Kidney epithelial cell (primary cell): Measurements from ENCODE around the gene AP1M2. TPM values are rescaled to one million over a fixed set of nuclear protein-coding genes. Genes with fewer than 3 reads are reported as not detected.
A peak's percentile ranks its signal among the peaks of the same experiment; 100 is the strongest.

Experiments used
- DNase-seq: peaks from one replicate; pipeline ENCODE4 v3.0.0-alpha.2; 2010; ENCODE audit warnings: low read depth
- H3K27me3 ChIP-seq: 2 replicates; pipeline ENCODE4 v1.6.0; 2011; ENCODE audit warnings: low read length; ENCODE audit not compliant: control insufficient read depth, insufficient read depth
- H3K36me3 ChIP-seq: 2 replicates; pipeline ENCODE4 v1.5.1; 2011; ENCODE audit warnings: low read length; ENCODE audit not compliant: control insufficient read depth, insufficient read depth
- H3K4me3 ChIP-seq: 2 replicates; pipeline ENCODE4 v1.5.1; 2011; ENCODE audit warnings: low read depth, mild to moderate bottlenecking, control low read depth, low read length
- total RNA-seq: library from RNA; depleted of rRNA; stranded (reverse); fragments of >200 nt; gene quantifications from 2 replicates; pipeline ENCODE4 v1.2.3, GENCODE V29; 2015
- TF ChIP-seq, protein P1 (sequence below): IDR thresholded peaks from 2 replicates; pipeline ENCODE4 v1.5.1; 2011; ENCODE audit warnings: mild to moderate bottlenecking, moderate library complexity, low read length, control low read depth, inconsistent platforms; ENCODE audit not compliant: insufficient read depth, poor library complexity, severe bottlenecking

AP1M2 gene
- total RNA-seq, 1 donor from 2014 or later: 73.7 TPM

DNA sequence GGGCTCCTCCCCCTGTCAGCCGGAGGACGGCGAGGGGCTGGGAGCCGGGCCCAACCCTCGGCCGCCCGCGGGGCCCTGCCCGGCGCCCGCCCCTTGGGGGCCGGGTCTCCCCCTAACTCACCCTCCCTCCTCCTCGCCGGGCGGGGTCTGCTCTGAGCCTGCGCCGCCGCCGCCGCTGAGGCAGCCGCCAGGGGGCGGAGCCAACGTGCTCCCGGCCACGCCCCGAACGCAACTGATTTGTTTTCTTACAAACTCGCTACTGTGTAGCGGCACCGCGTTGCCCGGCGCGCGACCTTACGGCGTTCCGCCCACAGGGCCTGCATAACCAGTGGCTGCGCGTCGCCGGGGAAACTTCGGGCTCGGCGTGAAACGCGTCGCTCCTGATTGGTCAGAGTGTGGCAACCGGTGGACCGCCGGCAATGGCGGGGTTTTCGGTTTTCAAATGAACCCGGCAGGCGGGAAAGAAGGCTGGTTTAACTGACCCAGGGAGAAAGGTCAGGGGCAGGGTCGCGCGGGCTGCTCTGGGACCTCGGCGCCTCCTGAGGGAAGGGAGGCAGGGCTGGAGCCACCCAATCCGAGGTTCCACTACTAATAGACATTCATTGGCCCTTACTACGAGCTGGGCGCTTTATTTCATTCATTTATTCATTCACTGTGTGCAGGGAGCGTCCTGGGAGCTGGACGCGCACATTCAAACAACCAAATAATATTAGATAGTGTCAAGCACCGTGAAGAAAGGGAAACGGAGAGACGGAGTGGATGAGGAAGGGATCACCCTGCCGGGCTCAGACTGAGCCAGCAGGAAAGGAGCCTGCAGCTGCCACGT, 18.1 kb downstream of the AP1M2 start, which contains the start of gene CDKN2D:
Gene CDKN2D (minus strand): TSS at position 154 of the 826 bp plus-strand sequence. CDS start 326 bp downstream, outside the sequence.
- Histone ChIP-seq H3K4me3 (peak within 1 kb of the TSS; percentile 66), H3K36me3 (no peaks in the 10 kb centered on the region), H3K27me3 (no peaks in the 10 kb centered on the region)
- TF ChIP-seq, protein P1, sequence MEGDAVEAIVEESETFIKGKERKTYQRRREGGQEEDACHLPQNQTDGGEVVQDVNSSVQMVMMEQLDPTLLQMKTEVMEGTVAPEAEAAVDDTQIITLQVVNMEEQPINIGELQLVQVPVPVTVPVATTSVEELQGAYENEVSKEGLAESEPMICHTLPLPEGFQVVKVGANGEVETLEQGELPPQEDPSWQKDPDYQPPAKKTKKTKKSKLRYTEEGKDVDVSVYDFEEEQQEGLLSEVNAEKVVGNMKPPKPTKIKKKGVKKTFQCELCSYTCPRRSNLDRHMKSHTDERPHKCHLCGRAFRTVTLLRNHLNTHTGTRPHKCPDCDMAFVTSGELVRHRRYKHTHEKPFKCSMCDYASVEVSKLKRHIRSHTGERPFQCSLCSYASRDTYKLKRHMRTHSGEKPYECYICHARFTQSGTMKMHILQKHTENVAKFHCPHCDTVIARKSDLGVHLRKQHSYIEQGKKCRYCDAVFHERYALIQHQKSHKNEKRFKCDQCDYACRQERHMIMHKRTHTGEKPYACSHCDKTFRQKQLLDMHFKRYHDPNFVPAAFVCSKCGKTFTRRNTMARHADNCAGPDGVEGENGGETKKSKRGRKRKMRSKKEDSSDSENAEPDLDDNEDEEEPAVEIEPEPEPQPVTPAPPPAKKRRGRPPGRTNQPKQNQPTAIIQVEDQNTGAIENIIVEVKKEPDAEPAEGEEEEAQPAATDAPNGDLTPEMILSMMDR: no peak
- peak; percentile 99 for DNase-seq

DNA sequence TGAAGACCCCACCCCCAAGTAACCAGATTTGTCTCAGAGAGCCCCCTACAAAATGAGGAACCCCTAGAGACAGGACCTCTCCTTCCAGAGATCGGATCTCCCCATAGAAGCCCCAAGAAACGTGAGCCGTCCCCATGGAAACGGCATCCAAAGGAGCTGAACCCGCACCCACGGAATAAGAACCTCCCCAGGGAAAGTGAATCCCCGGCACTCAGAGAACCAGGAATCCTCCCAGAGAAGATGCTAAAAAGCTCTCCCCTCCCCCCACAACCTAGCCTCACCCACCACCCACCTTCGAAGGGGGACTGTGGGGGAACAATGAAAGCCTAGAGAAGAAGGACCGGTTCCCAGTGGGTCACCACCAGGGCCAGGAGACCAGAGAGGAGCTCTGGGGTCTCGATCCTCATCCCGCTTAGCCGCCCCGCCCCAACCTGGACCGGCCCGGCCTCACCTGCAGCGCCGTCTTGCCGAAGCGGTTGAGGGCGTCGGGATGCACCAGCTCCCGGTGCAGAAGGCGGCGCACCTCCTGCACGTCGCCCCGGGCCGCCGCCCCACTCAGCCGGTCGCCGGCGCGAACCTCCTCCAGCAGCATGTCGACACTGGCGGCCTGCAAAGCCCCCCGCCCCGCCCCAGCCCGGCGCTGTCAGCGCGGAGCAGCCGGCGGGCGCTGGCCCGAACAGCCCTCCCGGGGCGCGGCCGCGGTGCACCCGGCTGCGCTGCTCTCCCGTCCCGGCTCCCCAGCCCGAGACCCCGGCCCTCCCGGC, 18.9 kb downstream of the AP1M2 start:
- TF ChIP-seq, protein P1: no peak
- DNase-seq: no peak
- Histone ChIP-seq H3K36me3 (no peaks in the 10 kb centered on the region), H3K27me3 (no peaks in the 10 kb centered on the region), H3K4me3 (peak overlapping the region; percentile 66)

- TF ChIP-seq, protein P1: no peak
- H3K27me3 ChIP-seq: no peaks in the 10 kb centered on the region
- no peak for DNase-seq
- peak overlapping the region; percentile 66 for H3K4me3 ChIP-seq
- no peaks in the 10 kb centered on the region for H3K36me3 ChIP-seq
Measured at GRCh38 chr19:10567656-10568055, 19.5 kb downstream of the AP1M2 start.

GRCh38 chr19:10566658-10567410, 20.3 kb downstream of the AP1M2 start:
- Histone ChIP-seq H3K36me3 (no peaks in the 10 kb centered on the region), H3K4me3 (no peak overlapping the region), H3K27me3 (no peaks in the 10 kb centered on the region)
- DNase-seq: no peak
- TF ChIP-seq, protein P1: no peak

DNA sequence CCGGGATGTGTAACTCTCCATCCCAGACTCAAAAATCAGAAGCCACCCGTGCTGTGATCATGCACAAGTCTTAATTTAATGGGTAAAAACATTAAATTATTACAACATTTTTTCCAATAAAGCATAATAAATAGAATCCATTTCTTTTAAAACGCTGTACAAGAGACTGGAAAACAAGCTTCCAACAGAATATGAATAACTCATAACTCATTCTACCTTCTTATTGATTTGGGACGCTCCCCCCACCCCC, 20.8 kb downstream of the AP1M2 start:
- Histone ChIP-seq H3K27me3 (no peaks in the 10 kb centered on the region), H3K36me3 (no peaks in the 10 kb centered on the region)
- TF ChIP-seq, protein P1: no peak

More for the DNA sequence above, 20.8 kb downstream of the AP1M2 start:
- DNase-seq: no peak
- peak overlapping the region; percentile 96 for H3K4me3 ChIP-seq
